AG04450 (cell line): ENCODE measurements around the gene ROPN1. TPM values are rescaled to one million over a fixed set of nuclear protein-coding genes. Genes with fewer than 3 reads are reported as not detected.

Source experiments
- CTCF ChIA-PET: fragments of 300-600, 350-600 bp; formaldehyde crosslinking; extraction: SDS; loops from one replicate; lab custom pipeline; 2022; ENCODE audit warnings: antibody characterized with exemption, inconsistent platforms; lab: Charles Lee
- POLR2A ChIA-PET: fragments of 350-600 bp; formaldehyde crosslinking; extraction: SDS; loops from one replicate; lab custom pipeline; 2021; ENCODE audit warnings: antibody characterized with exemption, inconsistent platforms; lab: Yijun Ruan, JAX
- DNase-seq: peaks from one replicate; pipeline ENCODE4 v3.0.0-alpha.2; 2011; ENCODE audit warnings: low read depth, low spot score
- H3K27ac ChIP-seq: one replicate; pipeline ENCODE4 v1.5.1; 2012; ENCODE audit warnings: low read depth, low read length, control low read depth
- H3K27me3 ChIP-seq: one replicate; pipeline ENCODE4 v1.6.0; 2012; ENCODE audit warnings: low read length; ENCODE audit not compliant: control insufficient read depth, insufficient read depth
- H3K4me3 ChIP-seq: 2 replicates; pipeline ENCODE4 v1.5.1; 2011; ENCODE audit warnings: mild to moderate bottlenecking, low read depth, low read length, control low read depth
- H3K9me3 ChIP-seq: 2 replicates; pipeline ENCODE4 v1.5.1; 2012; ENCODE audit warnings: low read length; ENCODE audit not compliant: control insufficient read depth, insufficient read depth
- CTCF ChIP-seq: IDR thresholded peaks from 2 replicates; pipeline ENCODE4 v1.5.1; 2011; ENCODE audit warnings: low read depth, low read length, control low read depth, inconsistent platforms
- polyA plus RNA-seq: library from polyadenylated mRNA; depleted of rRNA; stranded (reverse); fragments of >200 nt; gene quantifications from 2 replicates; pipeline ENCODE4 v1.2.3, GENCODE V29; 2011

Gene ROPN1
- polyA plus RNA-seq, 1 experiment = 0.29 TPM

GRCh38 chr3:123951522-123952447, 40.1 kb downstream of the ROPN1 start:
- CTCF ChIA-PET = interaction anchor here (0.9 to 1.1 kb wide), 2 partner anchors 81 to 228 kb away, joined by 3 to 4 read pairs; no protein-coding TSS in a partner anchor
- Histone ChIP-seq H3K4me3 (no peak overlapping the region), H3K27ac (no peak overlapping the region), H3K27me3 (no peaks in the 10 kb centered on the region), H3K9me3 (no peaks in the 10 kb centered on the region)
- POLR2A ChIA-PET = interaction anchor here (0.9 to 1.1 kb wide), 2 partner anchors 9 kb away, joined by 3 to 6 read pairs; partner anchors contain the start of gene CCDC14
- TF ChIP-seq CTCF = no peak
- no peak for DNase-seq

GRCh38 chr3:123949641-123950040, 42.3 kb downstream of the ROPN1 start:
- ChIA-PET POLR2A (no interaction called here), CTCF (interaction anchor here (0.9 kb wide), 1 partner anchor 9 kb away, joined by 4 read pairs; no protein-coding TSS in a partner anchor)
- no peaks in the 10 kb centered on the region for H3K27me3 ChIP-seq
- peak; percentile 32 for DNase-seq
- H3K27ac ChIP-seq = no peak overlapping the region
- H3K4me3 ChIP-seq = no peak overlapping the region
- H3K9me3 ChIP-seq = no peaks in the 10 kb centered on the region
- TF ChIP-seq CTCF = no peak

- CTCF ChIA-PET = no interaction called here
- H3K27ac ChIP-seq = no peak overlapping the region
- H3K4me3 ChIP-seq = no peak overlapping the region
- no peaks in the 10 kb centered on the region for H3K27me3 ChIP-seq
- no peak for DNase-seq
- TF ChIP-seq CTCF = no peak
- H3K9me3 ChIP-seq = no peaks in the 10 kb centered on the region
- POLR2A ChIA-PET = no interaction called here
Measured at GRCh38 chr3:123948449-123948848, 43.5 kb downstream of the ROPN1 start.

- no peaks in the 10 kb centered on the region for H3K9me3 ChIP-seq
- no peak for TF ChIP-seq CTCF
- DNase-seq = no peak
- ChIA-PET CTCF (no interaction called here), POLR2A (no interaction called here)
- H3K27me3 ChIP-seq = no peaks in the 10 kb centered on the region
- no peak overlapping the region for H3K4me3 ChIP-seq
- no peak overlapping the region for H3K27ac ChIP-seq
Measured at GRCh38 chr3:123947482-123947881, 44.4 kb downstream of the ROPN1 start.

- H3K27ac ChIP-seq = no peak overlapping the region
- no peak overlapping the region for H3K4me3 ChIP-seq
- no peak for TF ChIP-seq CTCF
- H3K9me3 ChIP-seq = no peaks in the 10 kb centered on the region
- ChIA-PET POLR2A (no interaction called here), CTCF (interaction anchor here (0.6 to 2.7 kb wide), 7 partner anchors 8 to 609 kb away, joined by 3 to 8 read pairs (median 6); no protein-coding TSS in a partner anchor)
- H3K27me3 ChIP-seq = no peaks in the 10 kb centered on the region
- no peak for DNase-seq
Measured at GRCh38 chr3:123941542-123941941, 50.4 kb downstream of the ROPN1 start.
